ENCODE measurements around the gene C19orf25.

- no peak for TF ChIP-seq CTCF (IDR thresholded peaks at IDR 0.05 in 2 of 3, conservative IDR thresholded peaks at IDR 0.05 in 1 of 3; ENCODE audit: control insufficient read depth in 2 of 3, extremely low read depth in 1 of 3, insufficient read depth in 1 of 3, low read depth in 3 of 3, low read length in 3 of 3)
- TF ChIP-seq REST (IDR thresholded peaks at IDR 0.05; ENCODE audit: low read depth, low read length): no peak
- TF ChIP-seq ATF2 (IDR thresholded peaks at IDR 0.05; ENCODE audit: low read length): no peak
- no peak for TF ChIP-seq YY1 (IDR thresholded peaks at IDR 0.05; ENCODE audit: low read depth, low read length)
- TF ChIP-seq JUND (IDR thresholded peaks at IDR 0.05; ENCODE audit: low read depth, low read length): no peak
- no peak for TF ChIP-seq ZSCAN29 (IDR thresholded peaks at IDR 0.05)
- no peak for TF ChIP-seq POLR2AphosphoS5 (IDR thresholded peaks at IDR 0.05; ENCODE audit: low read length)
- TF ChIP-seq POLR2A (IDR thresholded peaks at IDR 0.05; ENCODE audit: low read depth, low read length): no peak
These were observed 17.9 kb upstream of the C19orf25 start for GRCh38 chr19:1496714-1497577.

All from GM12878 (cell line).